T-cell (primary cell): ENCODE results near the gene OR5H15. TPM values are rescaled to one million over a fixed set of nuclear protein-coding genes. Genes with fewer than 3 reads are reported as not detected.
"Not testable (repeated sequence)": the region's sequence is repeated elsewhere in the genome, so short reads cannot be mapped to it uniquely, and the experiment has no call there.

ENCODE experiments used
- ATAC-seq, 4 experiments: fragments of 200-7000 bp in 3 of 4; fragments of 150-1000 bp in 1 of 4; cut with Tn5 transposase; replicated peaks in 1 of 4; 1 replicate in 3 of 4; 2 replicates in 1 of 4; pipeline ENCODE4 v1.10.0; 2021; ENCODE audit warnings: moderate library complexity in 3 of 4, mild to moderate bottlenecking in 2 of 4, moderate number of reproducible peaks in 1 of 4
- CTCF ChIA-PET, 2 donors: fragments of 300-600 bp; sonication (Branson Sonifier 250); formaldehyde crosslinking; loops; one replicate each; lab custom pipeline; 2022; ENCODE audit warnings: antibody characterized with exemption in 2 of 2; lab: Charles Lee
- POLR2A ChIA-PET, 2 donors: fragments of 300-600 bp; sonication (Branson Sonifier 250); formaldehyde crosslinking; loops; one replicate each; lab custom pipeline; 2022; ENCODE audit warnings: antibody characterized with exemption in 2 of 2; lab: Charles Lee
- DNase-seq, 35 experiments: peaks; one replicate each; pipeline versions ENCODE4 v3.0.0 to v3.0.0-alpha.2; 2013 to 2023
- H3K27ac ChIP-seq: one replicate; pipeline ENCODE4 v1.5.1; 2013; ENCODE audit warnings: low read length
- H3K27me3 ChIP-seq, 2 experiments: replicated peaks in 1 of 2; 1 replicate in 1 of 2; 2 replicates in 1 of 2; pipeline versions ENCODE4 v1.6.1 to v1.7.0; 2013; ENCODE audit warnings: low read length in 1 of 2, mixed read lengths in 1 of 2; ENCODE audit not compliant: control insufficient read depth in 2 of 2, insufficient read depth in 2 of 2; ENCODE audit errors: extremely low read depth in 1 of 2
- H3K36me3 ChIP-seq, 2 donors: 1 replicate in 1 of 2; 2 replicates in 1 of 2; pipeline versions ENCODE4 v1.6.1 to v1.7.0; 2013; ENCODE audit warnings: low read length in 1 of 2; ENCODE audit not compliant: control insufficient read depth in 2 of 2, insufficient read depth in 1 of 2; ENCODE audit errors: extremely low read depth in 1 of 2
- H3K4me1 ChIP-seq, 2 experiments: 1 replicate in 1 of 2; 2 replicates in 1 of 2; pipeline versions ENCODE4 v1.6.1 to v1.7.0; 2013; ENCODE audit warnings: low read length in 2 of 2, mixed read lengths in 1 of 2; ENCODE audit not compliant: insufficient read depth in 2 of 2, control insufficient read depth in 1 of 2; ENCODE audit errors: extremely low read depth in 1 of 2
- H3K4me3 ChIP-seq, 2 donors: 1 replicate in 1 of 2; 2 replicates in 1 of 2; pipeline versions ENCODE4 v1.5.1 to v1.7.0; 2013; ENCODE audit warnings: mild to moderate bottlenecking in 2 of 2, low read length in 1 of 2, moderate library complexity in 1 of 2; ENCODE audit not compliant: control insufficient read depth in 1 of 2; ENCODE audit errors: extremely low read depth in 1 of 2
- H3K9me3 ChIP-seq: 2 replicates; pipeline ENCODE4 v1.7.0; 2013
- H3K27ac Mint-ChIP-seq, 2 donors: one replicate each; pipeline ENCODE4 v1.8.0; 2020 to 2021; ENCODE audit warnings: mild to moderate bottlenecking in 2 of 2, mixed read lengths in 2 of 2
- H3K27me3 Mint-ChIP-seq, 2 donors: one replicate each; pipeline ENCODE4 v1.8.0; 2021 to 2022; ENCODE audit warnings: mixed read lengths in 2 of 2
- H3K36me3 Mint-ChIP-seq: one replicate; pipeline ENCODE4 v1.8.0; 2021; ENCODE audit warnings: mixed read lengths
- H3K4me1 Mint-ChIP-seq, 3 donors: one replicate each; pipeline ENCODE4 v1.8.0; 2020 to 2022; ENCODE audit warnings: mixed read lengths in 3 of 3, mild to moderate bottlenecking in 1 of 3
- H3K4me3 Mint-ChIP-seq, 3 donors: one replicate each; pipeline ENCODE4 v1.8.0; 2020 to 2022; ENCODE audit warnings: mild to moderate bottlenecking in 3 of 3, mixed read lengths in 3 of 3, moderate library complexity in 3 of 3
- H3K9me3 Mint-ChIP-seq, 3 donors: one replicate each; pipeline ENCODE4 v1.8.0; 2020 to 2022; ENCODE audit warnings: mixed read lengths in 3 of 3
- WGBS: methylation state at CpG from one replicate; pipeline ENCODE4 v1.1.5; 2013; ENCODE audit warnings: missing lambda C conversion rate; ENCODE audit not compliant: insufficient coverage; 5-methylcytosine and 5-hydroxymethylcytosine counted together
- total RNA-seq, 35 experiments: library from RNA in 6 of 35; stranded (reverse) in 6 of 35; fragments of 120-200 nt in 1 of 35; gene quantifications; one replicate each; pipeline versions ENCODE4 v1.2.1 to v1.2.4 and lab custom pipeline; 2013 to 2026

The OR5H15 gene
- total RNA-seq, 5 donors from 2014 or later (not counting 1 experiment from before 2014, with no cell fraction given) = not detected

- POLR2A ChIA-PET = no interaction called here
- H3K9me3 Mint-ChIP-seq = peaks cover 0 to 6% (median 3%) of the 10 kb centered on the region in 3 donors
- Histone ChIP-seq H3K36me3 (no peaks in the 10 kb centered on the region), H3K9me3 (no peaks in the 10 kb centered on the region), H3K4me1 (no peaks in the 10 kb centered on the region), H3K27me3 (no peaks in the 10 kb centered on the region), H3K27ac (no peak overlapping the region), H3K4me3 (no peak overlapping the region)
- no CpG with 5 or more reads among the region's 3 CpGs for WGBS
- no peaks in the 10 kb centered on the region for H3K4me1 Mint-ChIP-seq
- CTCF ChIA-PET = no interaction called here
- ATAC-seq = no peak
- no peak for DNase-seq
- H3K36me3 Mint-ChIP-seq = no peaks in the 10 kb centered on the region
- peaks cover 0 to 3% of the 10 kb centered on the region in 2 donors for H3K27me3 Mint-ChIP-seq
- H3K27ac Mint-ChIP-seq = no peak overlapping the region
- no peak overlapping the region for H3K4me3 Mint-ChIP-seq
Observed at GRCh38 chr3:98148751-98149150, 17.7 kb upstream of the OR5H15 start.

GRCh38 chr3:98149456-98149855, 17.0 kb upstream of the OR5H15 start:
- CTCF ChIA-PET, H3K9me3 ChIP-seq, H3K4me1 Mint-ChIP-seq, H3K4me1 ChIP-seq, H3K9me3 Mint-ChIP-seq, H3K36me3 Mint-ChIP-seq, H3K36me3 ChIP-seq, H3K27me3 ChIP-seq, H3K4me3 Mint-ChIP-seq, H3K4me3 ChIP-seq, DNase-seq, H3K27ac ChIP-seq, POLR2A ChIA-PET, H3K27me3 Mint-ChIP-seq, H3K27ac Mint-ChIP-seq, ATAC-seq: not testable (repeated sequence)
- WGBS = no CpG with 5 or more reads among the region's 4 CpGs

- Mint-ChIP-seq H3K36me3 (no peaks in the 10 kb centered on the region), H3K4me3 (no peak overlapping the region), H3K27me3 (peaks cover 0 to 3% of the 10 kb centered on the region in 2 donors), H3K9me3 (peaks cover 0 to 6% (median 3%) of the 10 kb centered on the region in 3 donors), H3K27ac (no peak overlapping the region), H3K4me1 (no peaks in the 10 kb centered on the region)
- no peaks in the 10 kb centered on the region for H3K36me3 ChIP-seq
- POLR2A ChIA-PET = no interaction called here
- H3K9me3 ChIP-seq = no peaks in the 10 kb centered on the region
- no peak overlapping the region for H3K4me3 ChIP-seq
- CTCF ChIA-PET = no interaction called here
- DNase-seq (no peak), ATAC-seq (no peak)
- WGBS = 89% methylated on average over 1 of the region's 5 CpGs
- no peak overlapping the region for H3K27ac ChIP-seq
- H3K27me3 ChIP-seq = no peaks in the 10 kb centered on the region
- no peaks in the 10 kb centered on the region for H3K4me1 ChIP-seq
Observed at GRCh38 chr3:98151241-98151640, 15.3 kb upstream of the OR5H15 start.

DNA sequence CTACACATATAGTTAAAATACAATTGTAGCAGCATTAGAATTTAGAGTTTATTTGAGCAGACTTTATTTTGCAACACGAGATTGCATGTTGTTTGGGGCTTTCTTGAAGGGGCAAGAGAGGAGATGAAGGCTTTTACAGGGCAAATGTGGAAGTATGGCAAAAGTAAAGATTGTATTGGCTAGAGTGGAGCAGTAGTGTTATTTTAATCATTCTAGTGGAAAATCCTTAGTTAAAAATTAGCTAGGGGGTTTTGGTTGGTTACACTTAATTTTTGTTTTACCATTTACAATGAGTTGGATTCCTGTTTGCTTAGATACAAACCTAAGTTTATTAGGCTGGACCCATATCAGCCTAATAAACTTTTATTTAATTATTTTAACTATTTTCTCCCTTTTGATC, 4.6 kb downstream of the OR5H15 start:
- Histone ChIP-seq H3K4me1 (no peaks in the 10 kb centered on the region), H3K27me3 (no peaks in the 10 kb centered on the region), H3K4me3 (no peak overlapping the region), H3K27ac (no peak overlapping the region), H3K36me3 (no peaks in the 10 kb centered on the region), H3K9me3 (no peaks in the 10 kb centered on the region)
- no peak for ATAC-seq
- CTCF ChIA-PET = no interaction called here
- H3K27ac Mint-ChIP-seq = no peak overlapping the region
- DNase-seq = no peak
- peaks cover 0 to 11% of the 10 kb centered on the region in 2 donors for H3K27me3 Mint-ChIP-seq
- H3K9me3 Mint-ChIP-seq = no peaks in the 10 kb centered on the region
- H3K4me3 Mint-ChIP-seq = no peak overlapping the region
- WGBS = 70% methylated on average over 1 of the region's 1 CpG
- H3K36me3 Mint-ChIP-seq = no peaks in the 10 kb centered on the region
- POLR2A ChIA-PET = no interaction called here
- H3K4me1 Mint-ChIP-seq = peaks cover 0 to 4% (median 0%) of the 10 kb centered on the region in 3 donors

GRCh38 chr3:98172621-98173020, 6.1 kb downstream of the OR5H15 start:
- peaks cover 2 to 6% of the 10 kb centered on the region in 2 donors for H3K27me3 Mint-ChIP-seq
- ChIA-PET POLR2A (no interaction called here), CTCF (no interaction called here)
- no peaks in the 10 kb centered on the region for H3K4me1 ChIP-seq
- no peak overlapping the region for H3K4me3 Mint-ChIP-seq
- H3K9me3 Mint-ChIP-seq = peaks cover 0 to 4% (median 4%) of the 10 kb centered on the region in 3 donors
- DNase-seq (no peak), ATAC-seq (no peak)
- H3K36me3 ChIP-seq = no peaks in the 10 kb centered on the region
- no peaks in the 10 kb centered on the region for H3K27me3 ChIP-seq
- H3K9me3 ChIP-seq = no peaks in the 10 kb centered on the region
- no peak overlapping the region for H3K4me3 ChIP-seq
- H3K27ac Mint-ChIP-seq = no peak overlapping the region
- no peaks in the 10 kb centered on the region for H3K36me3 Mint-ChIP-seq
- H3K27ac ChIP-seq = no peak overlapping the region
- no CpG with 5 or more reads among the region's 7 CpGs for WGBS
- peaks cover 0 to 4% (median 0%) of the 10 kb centered on the region in 3 donors for H3K4me1 Mint-ChIP-seq

DNA sequence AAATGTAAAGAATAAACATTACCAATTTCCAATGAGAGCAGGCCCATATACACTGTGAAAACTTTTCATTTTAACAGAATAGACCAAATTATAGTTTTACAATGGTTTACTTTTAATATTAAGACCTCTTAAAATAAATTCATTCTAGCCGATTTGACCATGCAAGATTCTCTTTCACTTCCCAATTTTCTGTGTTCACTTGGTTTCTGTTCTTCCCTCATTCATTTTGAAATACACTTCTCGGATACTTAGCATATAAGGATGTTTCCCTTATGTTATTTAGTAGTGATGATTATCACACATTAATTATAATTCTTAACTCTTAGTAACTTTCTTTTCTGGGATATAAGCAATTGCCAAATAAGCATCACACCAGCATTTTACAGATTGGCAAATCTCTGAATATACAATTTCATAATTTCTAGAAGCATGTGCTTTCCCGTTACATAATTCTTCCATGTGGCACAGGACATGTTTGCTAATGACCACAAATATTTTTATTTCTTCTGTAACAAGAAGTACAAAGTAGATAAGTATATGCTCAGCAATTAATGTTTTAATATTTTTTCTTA, 13.9 kb downstream of the OR5H15 start:
- Mint-ChIP-seq H3K36me3 (no peaks in the 10 kb centered on the region), H3K9me3 (peaks cover 0 to 4% (median 4%) of the 10 kb centered on the region in 3 donors), H3K27ac (no peak overlapping the region), H3K4me3 (no peak overlapping the region), H3K4me1 (no peaks in the 10 kb centered on the region), H3K27me3 (peaks cover 0 to 2% of the 10 kb centered on the region in 2 donors)
- no peak for ATAC-seq
- CTCF ChIA-PET = no interaction called here
- no CpG with 5 or more reads among the region's 3 CpGs for WGBS
- no peaks in the 10 kb centered on the region for H3K36me3 ChIP-seq
- no peaks in the 10 kb centered on the region for H3K4me1 ChIP-seq
- H3K4me3 ChIP-seq = no peak overlapping the region
- H3K27me3 ChIP-seq = no peaks in the 10 kb centered on the region
- POLR2A ChIA-PET = no interaction called here
- DNase-seq = no peak
- no peak overlapping the region for H3K27ac ChIP-seq
- H3K9me3 ChIP-seq = no peaks in the 10 kb centered on the region

DNA sequence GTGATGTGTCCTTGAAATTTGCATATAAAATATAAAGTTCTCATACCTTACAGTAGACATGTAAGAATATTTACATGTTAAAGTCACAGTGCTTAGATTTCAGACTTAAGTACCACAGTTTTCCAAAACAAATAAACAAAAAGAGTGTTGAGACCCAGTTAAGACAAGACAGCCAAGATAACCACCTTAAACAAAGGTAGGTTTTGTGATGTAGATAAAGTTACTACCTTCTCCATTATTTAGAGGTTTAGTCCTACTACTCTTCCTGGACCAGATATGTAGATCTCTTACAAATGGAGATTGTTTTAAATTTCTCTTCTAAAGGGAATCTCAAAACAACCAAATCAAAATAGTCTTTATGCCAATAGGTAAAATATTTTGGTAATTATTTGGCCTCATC, 15.7 kb downstream of the OR5H15 start:
- no peak overlapping the region for H3K4me3 Mint-ChIP-seq
- no peak overlapping the region for H3K4me3 ChIP-seq
- H3K4me1 ChIP-seq = no peaks in the 10 kb centered on the region
- H3K36me3 ChIP-seq = no peaks in the 10 kb centered on the region
- no peak overlapping the region for H3K27ac Mint-ChIP-seq
- POLR2A ChIA-PET = no interaction called here
- no peaks in the 10 kb centered on the region for H3K27me3 ChIP-seq
- H3K27me3 Mint-ChIP-seq = no peaks in the 10 kb centered on the region
- H3K27ac ChIP-seq = no peak overlapping the region
- CTCF ChIA-PET = no interaction called here
- H3K4me1 Mint-ChIP-seq = no peaks in the 10 kb centered on the region
- ATAC-seq = no peak
- no peaks in the 10 kb centered on the region for H3K9me3 Mint-ChIP-seq
- H3K36me3 Mint-ChIP-seq = no peaks in the 10 kb centered on the region
- H3K9me3 ChIP-seq = no peaks in the 10 kb centered on the region
- DNase-seq = no peak
